GM19397 (cell line): ENCODE data around the gene LCA5L.

Source experiments
- ATAC-seq: cut with Tn5 transposase; IDR thresholded peaks from one replicate; pipeline ENCODE4 v1.9.1; 2021; ENCODE audit warnings: mild to moderate bottlenecking, moderate library complexity; ENCODE audit not compliant: unreplicated experiment

LCA5L gene

GRCh38 chr21:39445321-39446269, at the start of gene LCA5L:
TSS of gene LCA5L (minus strand) at chr21:39445778. CDS start at chr21:39428493, 17,285 bp downstream.
- ATAC-seq: peak; percentile 94

- no peak for ATAC-seq
Measured at GRCh38 chr21:39489380-39489924, 43.9 kb upstream of the LCA5L start.

GRCh38 chr21:39484711-39485276, 39.2 kb upstream of the LCA5L start:
- ATAC-seq: no peak

GRCh38 chr21:39483917-39484316, 38.3 kb upstream of the LCA5L start:
- ATAC-seq: no peak

- no peak for ATAC-seq
Measured at GRCh38 chr21:39481886-39482285, 36.3 kb upstream of the LCA5L start.

GRCh38 chr21:39480271-39480670, 34.7 kb upstream of the LCA5L start:
- ATAC-seq: no peak

- no peak for ATAC-seq
Measured at GRCh38 chr21:39479814-39480182, 34.2 kb upstream of the LCA5L start.

- no peak for ATAC-seq
Measured at GRCh38 chr21:39479164-39479813, 33.7 kb upstream of the LCA5L start.

GRCh38 chr21:39474611-39475010, 29.0 kb upstream of the LCA5L start:
- ATAC-seq: no peak

- no peak for ATAC-seq
Measured at GRCh38 chr21:39472786-39473185, 27.2 kb upstream of the LCA5L start.

GRCh38 chr21:39471598-39471997, 26.0 kb upstream of the LCA5L start:
- ATAC-seq: no peak

- ATAC-seq: no peak
Measured at GRCh38 chr21:39468559-39468958, 23.0 kb upstream of the LCA5L start.

- ATAC-seq: no peak
Measured at GRCh38 chr21:39467746-39468145, 22.2 kb upstream of the LCA5L start.

- ATAC-seq: no peak
Measured at GRCh38 chr21:39466584-39466983, 21.0 kb upstream of the LCA5L start.

GRCh38 chr21:39463308-39463707, 17.7 kb upstream of the LCA5L start:
- ATAC-seq: no peak

- ATAC-seq: no peak
Measured at GRCh38 chr21:39461419-39461818, 15.8 kb upstream of the LCA5L start.

- ATAC-seq: no peak
Measured at GRCh38 chr21:39456665-39457064, 11.1 kb upstream of the LCA5L start.

- ATAC-seq: no peak
Measured at GRCh38 chr21:39454949-39455668, 9.5 kb upstream of the LCA5L start.

- ATAC-seq: no peak
Measured at GRCh38 chr21:39453571-39454179, 8.1 kb upstream of the LCA5L start.

GRCh38 chr21:39452970-39453342, 7.4 kb upstream of the LCA5L start:
- no peak for ATAC-seq
